ENCODE results near the gene SESN3. TPM values are rescaled to one million over a fixed set of nuclear protein-coding genes. Genes with fewer than 3 reads are reported as not detected.

The SESN3 gene
- polyA plus RNA-seq, 1 of the 3 experiments (the other 2 are of a cell fraction) = 1.7 TPM

DNA sequence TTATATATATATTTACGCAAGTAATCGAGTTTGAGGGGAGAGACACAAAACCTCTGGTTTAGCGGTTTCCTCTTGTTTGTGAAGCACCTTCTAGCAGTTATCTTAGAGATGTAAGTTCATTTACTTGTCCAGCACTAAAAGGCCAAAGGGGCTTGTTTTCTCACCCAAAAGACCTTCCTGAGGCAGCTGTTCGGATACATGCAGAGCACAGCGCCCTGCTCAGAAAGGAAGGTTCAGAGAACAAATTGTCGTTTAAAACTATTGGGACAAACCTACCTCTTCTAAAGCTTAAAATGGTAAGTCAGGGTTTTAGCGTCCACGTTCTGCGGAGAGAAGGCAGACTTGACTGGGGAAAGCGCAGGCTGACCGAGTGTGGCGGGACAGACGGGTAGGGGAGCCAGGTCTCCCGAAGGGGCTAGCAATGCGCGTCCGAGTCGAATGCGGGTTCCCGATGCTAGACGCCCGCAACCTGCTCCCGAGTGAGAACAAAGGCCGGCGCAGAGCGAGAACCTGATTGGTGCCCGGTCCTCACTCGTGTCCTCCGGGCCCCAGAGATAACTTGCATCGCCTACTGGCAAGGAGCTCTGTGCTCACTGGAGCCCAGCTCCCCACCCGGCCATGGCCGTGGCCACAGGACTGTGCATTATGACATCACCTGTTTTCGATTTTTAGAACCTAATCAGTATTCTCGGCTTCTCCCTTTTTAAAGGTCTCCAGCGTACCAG lies 1.0 kb upstream of the SESN3 start:
- CTCF ChIA-PET = interaction anchor here (0.8 to 1.6 kb wide), 8 partner anchors 9 to 557 kb away, joined by 3 to 8 read pairs (median 5); partner anchors contain the start of genes FAM76B and SRSF8
- Histone ChIP-seq H3F3A (replicated peaks; ENCODE audit: insufficient read depth) (peaks cover 12% of the 10 kb centered on the region), H2AFZ (ENCODE audit: low read depth) (peak overlapping the region; percentile 87), H3K27me3 (ENCODE audit: insufficient read depth) (no peaks in the 10 kb centered on the region), H3K4me2 (peak overlapping the region; percentile 75), H3K27ac (ENCODE audit: low read depth in 2 of 2, low read length in 1 of 2) (peak overlapping the region; percentile 31 to 99; a peak in 3 of 4 replicates), H3K9me3 (no peaks in the 10 kb centered on the region), H3K9me2 (no peaks in the 10 kb centered on the region), H3K9ac (peak overlapping the region; percentile 11; the same call in 1 of the 2 replicates), H3K36me3 (replicated peaks in 1 of 2; ENCODE audit: control insufficient read depth in 1 of 2, insufficient read depth in 2 of 2, low read length in 1 of 2) (no peaks in the 10 kb centered on the region), H3K4me3 (ENCODE audit: low read depth in 2 of 2, low read length in 1 of 2) (peak overlapping the region; percentile 44 to 54), H3K79me2 (ENCODE audit: insufficient read depth) (no peaks in the 10 kb centered on the region), H4K20me1 (ENCODE audit: insufficient read depth) (no peaks in the 10 kb centered on the region), H3K4me1 (ENCODE audit: control insufficient read depth in 1 of 2, insufficient read depth in 2 of 2, low read depth in 1 of 2, low read length in 1 of 2) (peaks cover 11 to 18% of the 10 kb centered on the region in 2 experiments; a peak in 3 of 4 replicates)
- 14% methylated on average over 20 of the region's 35 CpGs for WGBS (ENCODE audit: low lambda C conversion rate)
- TF ChIP-seq POLR2AphosphoS5 (IDR thresholded peaks at IDR 0.05; ENCODE audit: low read depth, low read length) (peak; percentile 11; the same call in 1 of the 2 replicates), RFX5 (IDR thresholded peaks at IDR 0.05; ENCODE audit: low read length) (peak; percentile 35; the same call in 1 of the 2 replicates), GATA2 (CRISPR knock-in tag; IDR thresholded peaks at IDR 0.05) (no peak), CHD2 (IDR thresholded peaks at IDR 0.05; ENCODE audit: low read length, partially characterized antibody) (peak; percentile 7)
- POLR2A ChIA-PET = interaction anchor here (0.6 to 2.5 kb wide), 14 partner anchors 12 to 1498 kb away, joined by 3 to 17 read pairs (median 3); partner anchors contain the start of genes FAM76B and SRSF8
- DNase-seq = peak; percentile 61

DNA sequence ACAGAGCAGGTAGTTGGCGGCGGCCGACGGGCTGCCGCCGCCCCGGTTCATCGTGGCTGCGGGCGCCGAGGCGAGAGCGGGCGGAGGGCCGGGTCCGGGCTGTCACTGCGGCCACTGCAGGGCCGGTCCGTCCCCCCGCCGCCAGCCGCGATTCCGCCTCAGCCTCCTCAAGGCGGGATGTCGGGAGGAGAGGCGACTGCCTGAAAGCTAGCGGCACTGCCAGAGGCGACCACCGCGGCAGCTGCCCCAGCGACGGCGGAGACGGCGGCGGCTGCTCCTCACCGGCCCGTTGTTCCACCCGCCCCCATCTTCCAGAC lies 234 bp downstream of the SESN3 start:
- CTCF ChIA-PET = interaction anchor here (0.7 to 1.2 kb wide), 5 partner anchors 15 to 475 kb away, joined by 3 to 8 read pairs (median 3); partner anchors contain the start of gene SRSF8
- peak overlapping the region; percentile 73; the same call in 1 of the 2 replicates for H2AFZ ChIP-seq (ENCODE audit: low read depth)

DNA sequence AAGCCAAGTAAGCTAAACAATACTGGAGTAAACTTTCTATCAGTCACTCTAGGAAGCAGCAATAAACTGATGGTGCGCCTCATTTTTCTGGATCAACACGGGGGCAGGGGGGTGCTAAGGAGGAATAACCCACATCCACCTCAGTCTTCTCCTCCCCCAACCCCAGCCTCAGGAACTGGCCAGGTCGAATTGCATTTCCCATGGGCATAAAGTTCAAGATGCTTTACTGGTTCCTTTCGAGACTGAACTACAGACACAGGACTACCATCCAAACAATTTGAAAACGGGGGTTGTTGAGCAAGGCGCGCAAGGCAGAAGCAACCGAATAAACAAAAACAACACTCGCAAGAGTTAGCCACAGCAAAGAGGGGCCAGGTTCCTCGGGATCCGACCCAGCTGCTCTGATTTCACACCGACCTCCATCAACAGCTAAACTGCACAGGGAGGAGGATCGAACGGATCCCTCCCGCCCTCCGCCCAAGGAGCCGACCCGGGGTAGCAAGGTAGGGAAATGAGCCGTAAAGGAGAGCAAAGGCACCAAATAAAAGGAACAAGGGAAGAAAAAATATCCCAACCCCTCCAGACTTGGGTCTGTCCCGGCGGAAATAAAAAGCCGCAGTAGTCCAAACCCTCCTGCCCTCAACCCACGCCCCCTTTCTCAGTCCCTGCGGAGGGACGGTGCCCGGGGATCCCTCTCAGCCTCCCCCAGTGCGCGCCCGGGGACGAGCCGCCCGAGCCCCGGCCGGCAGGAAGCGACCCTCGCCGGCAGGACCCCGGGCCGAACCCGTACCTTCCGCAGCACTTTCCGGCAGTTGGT lies 801 bp downstream of the SESN3 start:
- no peaks in the 10 kb centered on the region for H3K9me3 ChIP-seq
- H2AFZ ChIP-seq (ENCODE audit: low read depth) = peak overlapping the region; percentile 73
- under 1% methylated on average over 24 of the region's 42 CpGs for WGBS (ENCODE audit: low lambda C conversion rate)
- peak; percentile 14 for DNase-seq
- peaks cover 12% of the 10 kb centered on the region for H3F3A ChIP-seq (replicated peaks; ENCODE audit: insufficient read depth)
- peak overlapping the region; percentile 20 to 76; a peak in 3 of 4 replicates for H3K27ac ChIP-seq (ENCODE audit: low read depth in 2 of 2, low read length in 1 of 2)
- POLR2A ChIA-PET = interaction anchor here (2.2 to 2.5 kb wide), 2 partner anchors 24 to 294 kb away, joined by 9 to 17 read pairs; no protein-coding TSS in a partner anchor
- H3K27me3 ChIP-seq (ENCODE audit: insufficient read depth) = no peaks in the 10 kb centered on the region
- no peaks in the 10 kb centered on the region for H3K36me3 ChIP-seq (replicated peaks in 1 of 2; ENCODE audit: control insufficient read depth in 1 of 2, insufficient read depth in 2 of 2, low read length in 1 of 2)
- H3K4me1 ChIP-seq (ENCODE audit: control insufficient read depth in 1 of 2, insufficient read depth in 2 of 2, low read depth in 1 of 2, low read length in 1 of 2) = peaks cover 11 to 18% of the 10 kb centered on the region in 2 experiments; a peak in 3 of 4 replicates
- H3K4me2 ChIP-seq = peak overlapping the region; percentile 74
- TF ChIP-seq TAF1 (IDR thresholded peaks at IDR 0.05; ENCODE audit: borderline replicate concordance, low read depth, low read length) (no peak), MXI1 (IDR thresholded peaks at IDR 0.05; ENCODE audit: low read depth, low read length) (peak; percentile 40)
- peak overlapping the region; percentile 55 for H3K9ac ChIP-seq
- H3K79me2 ChIP-seq (ENCODE audit: insufficient read depth) = no peaks in the 10 kb centered on the region
- CTCF ChIA-PET = interaction anchor here (0.9 to 2.1 kb wide), 7 partner anchors 15 to 477 kb away, joined by 3 to 8 read pairs (median 3); no protein-coding TSS in a partner anchor
- peak overlapping the region; percentile 79 to 91 for H3K4me3 ChIP-seq (ENCODE audit: low read depth in 2 of 2, low read length in 1 of 2)
- no peaks in the 10 kb centered on the region for H4K20me1 ChIP-seq (ENCODE audit: insufficient read depth)
- H3K9me2 ChIP-seq = no peaks in the 10 kb centered on the region

More for the DNA sequence above, 234 bp downstream of the SESN3 start:
- POLR2A ChIA-PET = interaction anchor here (0.7 to 2.5 kb wide), 5 partner anchors 23 to 294 kb away, joined by 3 to 17 read pairs (median 9); partner anchors contain the start of gene SRSF8
- DNase-seq = no peak
- H3F3A ChIP-seq (replicated peaks; ENCODE audit: insufficient read depth) = peaks cover 12% of the 10 kb centered on the region
- no peaks in the 10 kb centered on the region for H3K9me3 ChIP-seq
- H3K4me2 ChIP-seq = peak overlapping the region; percentile 74
- H3K27ac ChIP-seq (ENCODE audit: low read depth in 2 of 2, low read length in 1 of 2) = peak overlapping the region in 1 of 2 experiments; percentile 76; a peak in 2 of 4 replicates
- peak overlapping the region; percentile 79 to 91 for H3K4me3 ChIP-seq (ENCODE audit: low read depth in 2 of 2, low read length in 1 of 2)
- peak overlapping the region; percentile 55; the same call in 1 of the 2 replicates for H3K9ac ChIP-seq
- no CpG with 5 or more reads among the region's 40 CpGs for WGBS (ENCODE audit: low lambda C conversion rate)
- no peaks in the 10 kb centered on the region for H3K36me3 ChIP-seq (replicated peaks in 1 of 2; ENCODE audit: control insufficient read depth in 1 of 2, insufficient read depth in 2 of 2, low read length in 1 of 2)
- TF ChIP-seq NRF1 (IDR thresholded peaks at IDR 0.05; ENCODE audit: low read depth, low read length) (no peak), FOXJ3 (CRISPR knock-in tag; IDR thresholded peaks at IDR 0.05) (no peak), MXI1 (IDR thresholded peaks at IDR 0.05; ENCODE audit: low read depth, low read length) (0 out of 2 replicates have a peak, but pooled peaks have one; percentile 9)
- no peaks in the 10 kb centered on the region for H3K27me3 ChIP-seq (ENCODE audit: insufficient read depth)
- peaks cover 11 to 18% of the 10 kb centered on the region in 2 experiments; a peak in 3 of 4 replicates for H3K4me1 ChIP-seq (ENCODE audit: control insufficient read depth in 1 of 2, insufficient read depth in 2 of 2, low read depth in 1 of 2, low read length in 1 of 2)
- no peaks in the 10 kb centered on the region for H3K9me2 ChIP-seq
- no peaks in the 10 kb centered on the region for H4K20me1 ChIP-seq (ENCODE audit: insufficient read depth)
- no peaks in the 10 kb centered on the region for H3K79me2 ChIP-seq (ENCODE audit: insufficient read depth)

Measured in SK-N-SH (cell line).